Stimulated activated CD8-positive, alpha-beta memory T cell treated with anti-CD3 and anti-CD28 coated beads, Interleukin-12 subunit alpha, Interleukin-12 subunit beta, amount 100 ng/mL, for 4 hours (primary cell): ENCODE data around the gene PSMD4.
A peak's percentile ranks its signal among the peaks of the same experiment; 100 is the strongest.
"Not testable (repeated sequence)": the region's sequence is repeated elsewhere in the genome, so short reads cannot be mapped to it uniquely, and the experiment has no call there.

Source experiments
- DNase-seq: peaks from one replicate; pipeline ENCODE4 v3.0.0-alpha.2; 2020; ENCODE audit warnings: low read depth

PSMD4 gene

DNA sequence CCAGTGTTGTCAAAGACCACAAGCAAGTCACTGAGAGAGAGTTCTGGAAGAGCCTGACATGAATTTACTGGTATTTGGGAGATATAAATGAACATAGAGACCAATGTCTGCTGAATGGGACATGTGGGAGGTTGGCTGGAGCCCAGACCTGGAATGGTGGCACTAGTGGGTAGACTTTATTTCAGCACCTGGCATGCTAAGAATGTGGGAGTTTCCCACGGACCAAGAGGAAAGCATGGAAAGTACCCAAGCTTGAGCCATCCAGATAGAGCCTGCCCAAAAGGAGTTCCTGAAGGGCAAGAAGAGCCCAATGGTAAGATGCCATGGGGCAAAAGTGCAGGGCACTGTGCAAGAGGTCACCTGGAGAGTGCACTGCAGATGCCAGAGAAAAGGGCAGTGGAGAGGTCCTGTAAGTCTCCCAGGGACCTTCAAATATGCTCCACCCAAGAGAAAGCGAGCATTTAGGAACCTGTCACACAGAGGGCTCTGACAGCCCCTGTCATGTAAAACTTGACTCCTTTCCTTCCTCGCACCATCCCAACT lies 19.5 kb downstream of the PSMD4 start:
- no peak for DNase-seq

DNA sequence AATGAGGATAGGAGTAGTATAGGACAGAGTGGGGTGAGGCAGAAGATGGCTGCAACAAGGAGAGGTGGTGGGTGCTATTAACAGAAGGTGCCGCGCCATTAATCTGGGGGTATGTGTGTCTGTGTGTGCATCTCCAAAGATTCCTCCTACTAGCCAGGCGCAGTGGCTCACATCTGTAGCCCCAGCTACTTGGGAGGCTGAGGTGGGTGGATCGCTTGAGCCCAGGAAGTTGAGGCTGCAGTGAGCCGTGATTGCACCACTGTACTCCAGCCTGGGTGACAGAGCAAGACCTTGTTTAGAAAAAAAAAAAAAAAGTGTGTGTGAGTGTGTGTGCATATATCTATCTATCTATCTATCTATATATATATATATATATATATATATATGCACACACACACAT lies 20.8 kb downstream of the PSMD4 start:
- DNase-seq = not testable (repeated sequence)

DNA sequence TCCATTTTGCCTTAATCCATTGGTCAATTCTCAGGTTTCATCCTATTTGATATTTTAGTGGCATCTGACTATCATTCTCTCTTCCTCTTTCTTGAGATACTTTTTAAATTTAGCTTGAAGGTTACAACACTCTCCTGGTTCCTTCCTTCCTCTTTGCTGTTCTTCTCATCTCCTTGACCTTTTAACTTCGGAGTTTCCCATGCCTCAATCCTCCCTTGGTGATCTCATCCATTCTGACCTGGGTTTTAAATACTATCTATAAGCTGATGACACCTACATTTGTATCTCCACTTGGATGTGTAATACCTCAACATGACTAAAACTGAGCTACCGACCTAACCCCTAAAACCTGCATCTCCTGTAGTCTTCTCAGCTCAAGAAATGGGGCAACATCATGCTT lies 22.7 kb downstream of the PSMD4 start:
- DNase-seq = no peak

DNA sequence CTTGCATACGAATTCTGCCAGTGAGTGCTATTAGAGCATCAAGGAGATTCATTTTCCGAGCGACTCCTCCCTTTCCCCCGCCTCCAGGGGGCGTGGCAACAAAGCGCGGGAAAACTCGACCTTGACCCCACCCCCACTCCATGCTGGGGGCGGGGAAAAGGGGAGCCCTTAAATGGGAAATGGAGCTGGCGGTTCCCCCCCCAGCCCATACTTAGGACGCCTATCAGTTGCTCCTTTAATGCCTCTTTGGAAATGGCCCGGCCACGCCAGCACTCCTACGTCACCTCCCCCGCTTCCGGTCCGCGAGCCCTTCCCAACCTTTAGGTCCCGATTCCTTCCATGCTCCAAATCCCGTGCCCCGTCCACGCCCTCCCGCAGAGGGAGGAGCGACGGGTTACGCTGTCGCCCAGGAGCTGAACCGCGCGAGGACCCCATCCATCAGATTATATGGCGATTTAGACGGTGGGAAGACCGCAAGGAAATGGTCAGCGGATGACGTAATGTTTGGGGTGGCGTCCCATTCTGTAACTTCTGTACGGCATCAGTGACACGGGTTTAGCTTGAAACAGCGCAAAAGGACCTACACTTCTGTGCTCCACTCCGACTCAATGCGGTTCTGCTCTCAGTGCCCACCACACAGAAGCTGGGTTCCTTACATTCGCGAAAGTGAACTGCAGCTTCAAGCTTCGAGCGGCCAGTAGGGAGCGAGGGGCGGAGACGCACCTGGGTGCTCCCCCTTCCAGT lies 26.9 kb downstream of the PSMD4 start:
- DNase-seq = peak; percentile 90

DNA sequence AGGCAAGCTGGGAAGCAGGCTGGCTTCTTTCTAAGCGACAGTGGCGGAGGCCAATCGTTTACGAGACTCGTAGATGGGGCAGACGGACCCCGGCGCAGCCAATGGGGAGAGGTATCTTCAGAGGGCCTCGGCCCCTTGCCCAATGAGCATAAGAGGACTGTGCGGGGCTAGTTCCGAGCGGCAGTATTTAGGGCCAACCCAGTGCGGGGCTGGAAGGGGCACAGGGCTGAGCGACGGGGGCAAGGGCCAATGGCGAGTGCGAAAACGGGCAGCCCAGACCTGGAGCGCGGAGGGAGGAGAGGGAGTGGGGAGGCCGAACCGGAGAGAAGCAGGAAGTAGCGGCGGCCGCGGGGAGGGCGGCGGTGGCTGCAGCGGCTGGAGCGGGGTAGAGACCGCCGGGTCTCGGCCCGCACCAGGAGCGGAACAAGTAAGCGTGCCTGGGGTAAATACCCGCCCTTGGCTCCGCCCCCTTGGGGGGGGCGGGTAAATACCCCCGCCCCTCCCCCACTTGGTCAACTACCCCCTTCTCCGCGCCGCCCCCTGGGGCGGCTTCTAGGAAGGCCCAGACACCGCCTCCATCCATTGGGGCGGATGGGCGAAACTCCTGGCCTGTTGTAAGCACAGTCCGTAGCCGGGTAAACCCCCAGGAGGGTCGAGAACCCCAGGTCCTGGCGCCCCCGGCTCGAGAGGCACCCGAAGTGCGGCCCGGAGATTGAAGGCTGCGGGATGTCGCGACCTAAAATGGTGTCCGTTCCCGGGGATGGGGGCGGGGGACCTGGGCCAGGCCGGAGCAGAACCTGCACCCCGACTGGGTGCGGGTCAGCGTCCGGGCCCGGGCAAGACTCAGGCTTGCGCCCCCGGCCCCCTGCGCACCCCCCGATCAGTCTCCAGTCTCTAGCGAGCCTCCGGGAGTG lies 27.7 kb downstream of the PSMD4 start, which contains the start of gene ZNF687:
ZNF687 (plus strand) TSS at position 331 of the 914 bp plus-strand sequence. CDS start 3,993 bp downstream, outside the sequence.
- DNase-seq = peak; percentile 96

DNA sequence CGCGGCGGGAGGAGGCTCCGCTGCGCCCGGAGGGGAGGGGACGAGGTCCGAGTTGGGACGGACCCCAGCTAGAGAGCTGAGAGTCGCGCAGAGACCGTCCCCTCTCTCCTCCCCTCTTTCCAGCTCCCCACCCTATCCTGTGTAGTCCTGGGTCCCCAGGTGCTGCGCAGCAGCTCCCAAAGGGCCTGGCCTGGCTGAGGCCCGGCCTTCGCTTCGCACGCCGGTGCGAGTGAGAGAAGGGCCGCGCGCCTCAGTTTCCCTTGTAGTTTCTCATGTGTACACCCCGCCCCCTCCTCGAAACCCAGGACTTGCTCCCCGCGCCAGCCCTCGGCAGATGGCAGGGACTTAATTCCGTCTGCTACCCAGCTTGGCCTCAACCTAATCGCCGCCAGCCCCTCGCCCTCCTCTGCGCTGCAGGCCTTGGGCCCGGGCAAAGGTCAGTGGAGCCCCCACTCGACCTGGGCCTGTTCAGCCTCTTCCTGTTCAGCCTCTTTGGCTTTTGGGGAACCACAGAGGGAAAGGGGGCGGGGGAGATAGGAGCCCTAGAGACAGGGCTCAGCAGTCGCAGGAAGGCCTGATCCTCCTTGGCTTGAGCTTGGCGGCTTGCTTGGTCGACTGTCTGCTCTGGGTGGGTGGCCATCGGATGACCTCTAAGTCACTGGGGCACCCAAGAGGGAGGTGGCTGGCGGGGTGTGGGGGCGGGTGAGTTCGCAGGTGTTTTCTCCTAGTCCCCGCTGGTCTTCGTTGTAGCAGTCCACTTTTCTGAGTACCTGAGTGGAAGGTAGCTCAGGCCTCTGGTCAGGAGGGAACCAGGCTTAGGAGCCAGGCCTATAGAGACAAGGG lies 28.6 kb downstream of the PSMD4 start:
- DNase-seq = no peak

DNA sequence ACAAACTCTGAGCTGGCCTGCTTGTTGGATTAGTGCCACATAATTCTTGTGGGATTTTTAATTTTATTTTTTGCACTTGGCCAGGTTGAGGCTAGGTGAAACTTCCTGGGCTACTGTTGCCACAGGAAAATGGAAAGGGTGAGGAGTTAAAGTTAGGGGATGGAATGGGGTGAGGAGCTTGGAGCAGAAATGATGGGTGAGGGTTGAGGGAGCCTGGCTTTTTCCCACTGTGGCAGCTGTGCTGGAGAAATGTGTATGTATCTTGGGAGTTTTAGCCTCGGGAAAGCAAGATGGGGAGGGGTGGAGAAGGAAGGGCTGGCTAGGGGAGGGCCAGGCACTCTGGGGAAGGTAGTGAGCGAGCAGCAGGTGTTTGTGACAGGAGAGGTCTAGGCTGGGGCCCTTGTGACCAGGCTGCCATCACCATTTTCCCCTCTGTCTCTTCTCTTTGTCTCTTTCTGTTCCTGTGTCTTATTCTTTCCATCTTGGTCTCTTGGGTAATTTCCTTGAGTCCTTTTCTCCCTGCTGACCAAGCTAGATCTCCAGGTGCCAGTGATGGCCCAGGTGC lies 29.6 kb downstream of the PSMD4 start:
- no peak for DNase-seq

DNA sequence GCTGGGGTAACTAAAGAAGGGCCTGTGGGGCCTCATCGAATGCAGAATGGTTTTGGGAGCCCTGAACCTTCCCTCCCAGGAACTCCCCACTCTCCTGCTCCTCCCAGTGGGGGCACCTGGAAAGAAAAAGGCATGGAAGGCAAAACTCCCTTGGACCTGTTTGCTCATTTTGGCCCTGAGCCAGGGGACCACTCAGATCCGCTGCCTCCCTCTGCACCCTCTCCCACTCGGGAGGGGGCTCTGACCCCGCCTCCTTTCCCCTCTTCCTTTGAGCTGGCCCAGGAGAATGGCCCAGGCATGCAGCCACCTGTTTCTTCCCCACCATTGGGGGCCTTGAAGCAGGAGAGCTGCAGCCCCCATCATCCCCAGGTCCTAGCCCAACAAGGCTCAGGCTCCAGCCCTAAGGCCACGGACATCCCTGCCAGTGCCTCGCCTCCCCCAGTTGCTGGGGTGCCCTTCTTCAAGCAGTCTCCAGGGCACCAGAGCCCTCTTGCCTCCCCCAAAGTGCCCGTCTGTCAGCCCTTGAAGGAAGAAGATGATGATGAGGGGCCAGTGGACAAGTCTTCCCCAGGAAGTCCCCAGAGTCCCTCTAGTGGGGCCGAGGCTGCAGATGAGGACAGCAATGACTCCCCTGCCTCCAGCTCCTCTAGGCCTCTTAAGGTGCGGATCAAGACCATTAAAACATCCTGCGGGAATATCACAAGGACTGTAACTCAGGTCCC lies 32.2 kb downstream of the PSMD4 start:
- no peak for DNase-seq

DNA sequence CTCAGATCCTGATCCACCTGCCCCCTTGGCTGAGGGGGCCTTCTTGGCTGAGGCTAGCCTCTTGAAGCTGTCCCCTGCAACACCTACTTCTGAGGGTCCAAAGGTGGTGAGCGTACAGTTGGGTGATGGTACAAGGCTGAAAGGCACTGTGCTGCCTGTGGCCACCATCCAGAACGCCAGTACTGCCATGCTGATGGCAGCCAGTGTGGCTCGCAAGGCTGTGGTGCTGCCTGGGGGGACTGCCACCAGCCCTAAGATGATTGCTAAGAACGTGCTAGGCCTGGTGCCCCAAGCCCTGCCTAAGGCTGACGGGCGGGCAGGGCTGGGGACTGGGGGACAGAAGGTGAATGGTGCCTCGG lies 32.8 kb downstream of the PSMD4 start:
- DNase-seq = no peak

DNA sequence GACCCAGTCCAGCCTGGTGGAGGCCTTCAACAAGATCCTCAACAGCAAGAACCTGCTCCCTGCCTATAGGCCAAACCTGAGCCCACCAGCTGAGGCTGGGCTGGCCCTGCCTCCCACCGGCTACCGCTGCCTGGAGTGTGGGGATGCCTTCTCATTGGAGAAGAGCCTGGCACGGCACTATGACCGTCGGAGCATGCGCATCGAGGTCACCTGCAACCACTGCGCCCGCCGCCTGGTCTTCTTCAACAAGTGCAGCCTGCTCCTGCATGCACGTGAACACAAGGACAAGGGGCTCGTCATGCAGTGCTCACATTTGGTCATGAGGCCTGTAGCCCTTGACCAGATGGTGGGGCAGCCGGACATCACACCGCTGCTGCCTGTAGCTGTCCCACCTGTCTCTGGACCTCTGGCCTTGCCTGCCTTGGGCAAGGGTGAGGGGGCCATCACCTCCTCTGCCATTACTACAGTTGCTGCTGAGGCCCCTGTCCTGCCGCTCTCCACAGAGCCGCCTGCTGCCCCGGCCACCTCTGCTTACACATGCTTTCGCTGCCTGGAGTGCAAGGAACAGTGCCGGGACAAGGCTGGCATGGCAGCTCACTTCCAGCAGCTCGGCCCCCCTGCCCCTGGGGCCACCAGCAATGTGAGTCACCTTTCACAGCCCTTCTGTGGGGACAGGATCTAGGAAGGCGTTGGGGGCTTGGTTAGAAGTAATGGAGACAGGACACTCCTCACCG lies 33.4 kb downstream of the PSMD4 start:
- no peak for DNase-seq

DNA sequence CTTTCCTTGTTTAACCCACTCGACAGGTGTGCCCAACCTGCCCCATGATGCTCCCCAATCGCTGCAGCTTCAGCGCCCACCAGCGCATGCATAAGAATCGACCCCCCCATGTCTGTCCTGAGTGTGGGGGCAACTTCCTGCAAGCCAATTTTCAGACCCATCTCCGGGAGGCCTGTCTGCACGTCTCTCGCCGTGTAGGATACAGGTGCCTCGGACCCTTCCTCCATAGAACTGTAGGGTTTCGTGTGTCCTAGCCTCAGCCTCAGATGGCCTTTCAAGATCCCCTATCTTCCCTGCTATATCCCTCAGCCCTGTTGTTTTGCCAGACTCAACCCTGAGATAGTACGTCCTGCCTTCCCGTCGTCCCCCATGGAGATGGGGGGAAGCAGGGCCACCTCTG lies 34.0 kb downstream of the PSMD4 start:
- no peak for DNase-seq

DNA sequence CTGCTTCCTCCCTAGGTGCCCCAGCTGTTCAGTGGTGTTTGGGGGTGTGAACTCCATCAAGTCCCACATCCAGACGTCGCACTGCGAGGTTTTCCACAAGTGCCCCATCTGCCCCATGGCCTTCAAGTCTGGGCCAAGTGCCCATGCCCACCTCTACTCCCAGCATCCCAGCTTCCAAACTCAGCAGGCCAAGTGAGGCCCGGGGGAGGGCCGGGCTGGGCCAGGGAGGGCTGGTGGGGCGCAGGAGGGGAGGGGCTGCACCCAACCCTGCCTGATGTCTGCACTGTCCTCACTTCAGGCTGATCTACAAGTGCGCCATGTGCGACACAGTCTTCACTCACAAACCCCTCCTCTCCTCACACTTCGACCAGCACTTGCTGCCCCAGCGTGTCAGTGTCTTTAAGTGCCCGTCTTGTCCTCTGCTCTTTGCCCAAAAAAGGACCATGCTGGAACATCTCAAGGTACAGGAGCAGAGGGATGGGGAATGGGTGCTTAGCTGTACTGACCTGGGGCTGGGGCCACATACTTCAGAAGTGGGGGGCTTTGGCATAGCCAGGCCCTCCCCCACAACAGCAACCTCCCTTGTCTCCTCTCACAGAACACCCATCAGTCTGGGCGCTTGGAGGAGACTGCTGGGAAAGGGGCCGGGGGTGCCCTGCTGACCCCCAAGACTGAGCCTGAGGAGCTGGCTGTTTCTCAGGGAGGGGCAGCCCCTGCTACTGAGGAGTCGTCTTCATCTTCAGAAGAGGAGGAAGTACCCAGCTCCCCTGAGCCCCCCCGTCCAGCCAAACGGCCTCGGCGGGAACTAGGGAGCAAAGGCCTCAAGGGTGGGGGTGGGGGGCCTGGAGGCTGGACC lies 34.8 kb downstream of the PSMD4 start:
- no peak for DNase-seq

DNA sequence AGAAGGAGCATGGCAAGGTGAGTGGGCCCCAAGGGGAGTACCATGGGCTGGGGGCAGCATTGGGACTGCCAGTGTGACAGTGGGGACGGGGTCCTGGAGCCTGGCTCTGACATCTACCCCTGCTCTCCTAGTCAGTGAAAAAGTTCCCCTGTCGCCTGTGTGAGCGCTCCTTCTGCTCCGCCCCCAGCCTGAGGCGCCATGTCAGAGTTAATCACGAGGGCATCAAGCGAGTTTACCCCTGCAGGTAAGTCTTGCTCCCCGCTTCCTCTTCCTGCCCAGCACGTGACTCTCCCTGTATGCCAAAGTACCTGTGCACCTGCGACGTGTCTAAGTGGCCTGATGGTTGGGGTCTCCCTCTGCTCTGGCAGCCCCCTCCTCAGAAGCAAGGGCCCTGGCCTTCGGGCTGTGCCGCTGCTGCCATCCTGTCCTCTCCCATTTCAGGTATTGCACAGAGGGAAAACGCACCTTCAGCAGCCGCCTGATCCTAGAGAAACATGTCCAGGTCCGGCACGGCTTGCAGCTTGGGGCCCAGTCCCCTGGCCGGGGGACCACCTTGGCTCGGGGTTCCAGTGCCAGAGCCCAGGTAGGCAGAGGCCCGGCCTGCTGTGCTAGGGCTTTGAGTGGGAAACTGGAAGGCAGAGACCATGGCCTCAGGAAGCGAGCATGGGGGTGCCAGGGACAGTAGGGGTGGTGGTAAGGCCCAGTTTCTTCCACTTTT lies 35.6 kb downstream of the PSMD4 start:
- no peak for DNase-seq

DNA sequence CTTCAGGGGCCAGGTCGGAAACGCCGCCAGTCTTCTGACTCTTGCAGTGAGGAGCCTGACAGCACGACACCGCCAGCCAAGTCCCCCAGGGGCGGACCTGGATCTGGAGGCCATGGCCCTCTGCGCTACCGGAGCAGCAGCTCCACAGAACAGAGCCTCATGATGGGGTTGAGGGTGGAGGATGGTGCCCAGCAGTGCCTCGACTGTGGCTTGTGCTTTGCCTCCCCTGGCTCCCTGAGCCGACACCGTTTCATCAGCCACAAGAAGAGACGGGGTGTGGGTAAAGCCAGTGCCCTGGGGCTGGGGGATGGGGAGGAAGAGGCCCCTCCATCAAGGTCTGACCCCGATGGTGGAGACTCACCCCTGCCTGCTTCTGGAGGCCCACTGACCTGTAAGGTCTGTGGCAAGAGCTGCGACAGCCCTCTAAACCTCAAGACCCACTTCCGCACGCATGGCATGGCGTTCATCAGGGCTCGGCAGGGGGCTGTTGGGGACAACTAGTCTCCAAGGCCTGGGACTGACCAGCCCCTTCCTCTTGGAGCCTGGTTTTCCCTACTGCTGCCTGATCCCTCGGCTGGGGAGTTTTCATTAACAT lies 36.3 kb downstream of the PSMD4 start:
- DNase-seq = no peak

DNA sequence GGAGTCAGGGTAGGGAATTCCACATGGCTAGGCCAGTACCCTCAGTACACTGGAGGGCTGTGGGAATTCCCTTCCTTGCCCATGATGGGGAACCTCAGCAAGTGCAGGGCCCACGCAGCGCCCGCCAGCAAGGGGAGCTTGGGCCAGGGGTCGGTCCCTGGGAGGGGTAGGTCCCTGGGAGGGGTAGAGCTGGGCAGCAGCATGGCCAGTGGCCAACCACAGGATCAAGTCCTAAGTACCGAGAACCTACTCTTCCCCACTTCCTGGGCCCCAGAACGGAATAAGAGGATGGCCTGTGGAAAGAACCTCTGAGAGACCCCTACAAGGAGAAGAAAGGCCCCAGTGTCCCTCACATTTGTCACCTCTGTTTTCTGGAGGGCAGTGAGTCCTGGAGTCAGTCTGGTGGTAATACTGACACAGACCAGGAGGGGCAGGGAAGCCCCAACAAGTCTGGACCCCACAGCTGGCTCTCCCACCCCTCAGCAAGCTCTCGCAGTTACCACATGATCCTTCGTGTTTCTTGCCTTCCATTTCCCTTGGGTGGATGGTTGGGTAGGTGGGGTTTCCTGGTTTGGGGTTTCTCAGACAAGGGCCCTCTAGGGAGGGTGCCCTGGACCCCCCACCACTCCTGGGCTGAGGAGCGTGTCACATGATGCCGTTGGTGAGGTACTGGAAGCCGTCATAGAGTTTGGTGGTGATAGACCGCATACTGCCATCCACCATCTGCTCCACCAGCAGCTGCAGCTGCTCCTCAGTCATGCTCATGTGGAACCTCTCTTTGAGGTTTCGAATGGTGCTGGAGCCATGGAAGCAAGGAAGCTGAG lies 37.9 kb downstream of the PSMD4 start:
- DNase-seq = no peak

DNA sequence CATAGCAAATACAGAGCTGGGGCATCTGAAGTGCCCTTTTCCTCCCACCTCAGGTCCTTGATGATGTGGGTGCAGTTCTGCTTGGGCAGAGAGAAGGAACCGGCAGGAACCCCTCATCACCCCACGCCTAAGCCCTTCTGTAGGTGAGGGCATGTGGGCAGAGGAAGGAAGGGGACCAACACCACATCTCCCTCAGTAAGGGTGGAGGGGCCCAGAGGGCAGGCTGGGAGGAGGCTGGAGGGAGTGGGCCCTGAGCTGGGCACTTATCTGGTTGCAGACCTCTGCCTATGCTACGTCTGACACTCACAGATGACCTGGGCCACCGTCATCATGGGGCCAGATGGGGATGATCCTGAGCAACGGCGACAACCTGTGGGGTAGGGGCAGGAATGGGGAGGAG lies 38.6 kb downstream of the PSMD4 start:
- no peak for DNase-seq

DNA sequence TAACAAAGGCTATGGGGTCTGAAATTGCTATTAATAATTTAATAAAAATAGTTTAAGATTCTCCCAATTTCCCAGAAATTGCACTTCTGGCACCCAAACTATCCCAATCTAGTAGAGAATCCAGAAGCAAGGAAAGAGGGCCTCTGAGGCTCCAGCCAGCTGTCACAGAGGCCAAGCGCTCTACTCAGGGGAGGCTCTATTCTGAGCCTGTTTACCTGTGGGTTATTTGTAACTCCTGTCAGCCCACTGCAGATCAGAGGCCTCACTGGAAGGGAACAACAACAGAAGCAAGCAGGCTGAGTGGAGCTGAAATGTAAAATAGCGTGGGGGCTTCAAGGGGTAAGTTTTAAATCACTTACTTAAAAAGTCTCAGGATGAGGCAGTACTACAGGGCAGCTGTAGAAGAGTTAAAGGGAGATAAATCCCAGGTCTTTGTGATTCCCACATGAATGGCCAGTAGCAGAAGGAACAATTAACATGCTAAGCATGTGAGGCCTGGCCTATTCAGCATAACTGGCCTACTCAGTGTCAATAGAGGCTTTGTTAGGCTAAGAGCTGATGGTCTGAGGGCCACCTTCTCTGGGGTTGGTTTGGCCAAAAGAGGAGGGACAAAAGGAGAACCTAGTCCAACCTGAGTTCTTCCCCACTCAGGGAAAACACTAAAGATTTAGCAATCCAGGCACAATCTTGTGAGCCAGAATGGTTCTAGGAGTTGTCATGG lies 40.4 kb downstream of the PSMD4 start:
- no peak for DNase-seq
